ENCODE data around the gene WASL. TPM values are rescaled to one million over a fixed set of nuclear protein-coding genes. Genes with fewer than 3 reads are reported as not detected.

Gene WASL
- total and polyA plus RNA-seq, 4 donors: 21.3 to 48.2 (median 37.5) TPM

DNA sequence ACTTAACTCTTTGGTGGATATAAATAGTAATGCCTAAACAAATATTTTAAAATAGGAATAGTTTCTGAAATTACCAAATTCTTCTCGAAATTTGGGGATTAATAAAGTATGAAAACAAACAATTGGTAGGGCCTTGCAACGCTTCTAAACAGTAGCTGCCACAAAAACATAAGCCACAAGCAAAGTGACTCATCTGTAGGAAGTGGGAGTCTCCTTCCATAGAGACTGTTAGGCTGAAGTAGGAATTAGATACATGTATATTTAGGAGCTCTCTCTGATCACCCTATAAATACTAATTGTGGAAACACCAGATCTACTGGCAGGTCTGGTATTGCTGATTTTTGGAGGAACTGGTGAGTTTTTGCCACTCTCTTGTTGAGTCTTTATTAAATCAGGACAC lies 98.8 kb downstream of the WASL start:
- H3K4me1 ChIP-seq (ENCODE audit: control insufficient read depth in 1 of 2, insufficient read depth in 2 of 2, low read length in 2 of 2): peaks cover 0 to 2% of the 10 kb centered on the region in 2 donors
- H3K36me3 ChIP-seq (ENCODE audit: control insufficient read depth in 1 of 2, insufficient read depth in 2 of 2, low read length in 1 of 2): no peaks in the 10 kb centered on the region
- no peak for DNase-seq
- H3K4me3 ChIP-seq (ENCODE audit: low read length in 2 of 2): no peak overlapping the region
- 67 to 82% methylated on average over 2 of the region's 2 CpGs for WGBS, 2 donors
- peaks cover 1% of the 10 kb centered on the region for H3K9me3 ChIP-seq (ENCODE audit: control insufficient read depth, low read length)
- no peak for ATAC-seq (ENCODE audit: low FRiP score)
- no peak overlapping the region for H3K27ac ChIP-seq (ENCODE audit: low read depth in 1 of 2, low read length in 2 of 2)
- intact Hi-C loops (cut with DNase I): no loop called here
- no peaks in the 10 kb centered on the region for H3K27me3 ChIP-seq (ENCODE audit: control insufficient read depth in 1 of 2, insufficient read depth in 2 of 2, low read length in 1 of 2)

DNA sequence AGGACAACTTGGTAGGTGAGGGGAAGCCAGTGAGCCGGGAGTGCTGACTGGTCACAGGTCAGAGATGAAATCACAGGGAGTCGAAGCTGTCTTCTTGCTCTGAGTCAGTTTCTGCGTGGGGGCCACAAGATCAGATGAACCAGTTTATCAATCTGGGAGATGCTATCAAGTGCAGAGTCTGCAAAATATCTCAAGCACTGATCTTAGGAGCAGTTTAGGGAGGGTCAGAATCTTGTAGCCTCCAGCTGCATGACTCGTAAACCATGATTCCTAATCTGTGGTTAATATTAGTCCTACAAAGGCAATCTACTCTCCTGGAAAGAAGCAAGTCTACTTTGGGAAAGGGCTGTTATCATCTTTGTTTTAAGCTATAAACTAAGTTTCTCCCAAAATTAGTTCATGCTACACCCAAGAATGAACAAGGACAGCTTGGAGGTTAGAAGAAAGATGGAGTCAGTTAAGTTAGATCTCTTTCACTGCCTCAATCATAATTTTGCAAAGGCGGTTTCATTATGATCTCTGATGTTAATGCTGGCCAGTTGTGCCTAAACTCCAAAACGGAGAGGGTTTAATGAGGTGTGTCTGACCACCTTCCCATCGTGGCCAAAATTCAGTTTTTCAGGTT lies 101.6 kb downstream of the WASL start:
- intact Hi-C loops (cut with DNase I): no loop called here
- no peak overlapping the region for H3K27ac ChIP-seq (ENCODE audit: low read depth in 1 of 2, low read length in 2 of 2)
- no peaks in the 10 kb centered on the region for H3K27me3 ChIP-seq (ENCODE audit: control insufficient read depth in 1 of 2, insufficient read depth in 2 of 2, low read length in 1 of 2)
- WGBS, 2 donors: 88 to 93% methylated on average over 7 of the region's 7 CpGs
- H3K4me1 ChIP-seq (ENCODE audit: control insufficient read depth in 1 of 2, insufficient read depth in 2 of 2, low read length in 2 of 2): peaks cover 0 to 2% of the 10 kb centered on the region in 2 donors
- peaks cover 1% of the 10 kb centered on the region for H3K9me3 ChIP-seq (ENCODE audit: control insufficient read depth, low read length)
- H3K4me3 ChIP-seq (ENCODE audit: low read length in 2 of 2): no peak overlapping the region
- H3K36me3 ChIP-seq (ENCODE audit: control insufficient read depth in 1 of 2, insufficient read depth in 2 of 2, low read length in 1 of 2): no peaks in the 10 kb centered on the region
- no peak for DNase-seq
- ATAC-seq (ENCODE audit: low FRiP score): no peak

DNA sequence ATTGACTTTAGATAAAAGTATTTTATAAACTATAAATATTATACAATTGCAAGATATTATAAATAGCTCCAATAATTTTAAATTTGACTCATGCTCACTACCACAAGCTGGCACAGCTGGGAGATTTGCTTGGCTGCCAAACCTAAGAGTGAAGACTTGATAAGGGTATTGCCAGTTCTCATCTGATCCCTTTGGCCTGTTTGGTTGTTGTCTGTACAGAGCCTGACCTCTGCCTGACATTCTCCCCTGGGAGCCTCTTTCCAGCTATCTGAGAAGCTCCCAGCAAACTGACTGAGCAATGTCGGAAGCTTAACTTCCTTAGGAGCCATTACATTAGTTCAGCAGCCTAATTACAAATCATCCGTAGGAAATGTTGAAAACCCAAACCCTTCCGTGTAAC lies 103.3 kb downstream of the WASL start:
- 28 to 38% methylated on average over 3 of the region's 3 CpGs for WGBS, 2 donors
- Histone ChIP-seq H3K27me3 (ENCODE audit: control insufficient read depth in 1 of 2, insufficient read depth in 2 of 2, low read length in 1 of 2) (no peaks in the 10 kb centered on the region), H3K4me1 (ENCODE audit: control insufficient read depth in 1 of 2, insufficient read depth in 2 of 2, low read length in 2 of 2) (peaks cover 0 to 2% of the 10 kb centered on the region in 2 donors), H3K9me3 (ENCODE audit: control insufficient read depth, low read length) (peaks cover 1% of the 10 kb centered on the region), H3K36me3 (ENCODE audit: control insufficient read depth in 1 of 2, insufficient read depth in 2 of 2, low read length in 1 of 2) (no peaks in the 10 kb centered on the region), H3K27ac (ENCODE audit: low read depth in 1 of 2, low read length in 2 of 2) (no peak overlapping the region), H3K4me3 (ENCODE audit: low read length in 2 of 2) (no peak overlapping the region)
- DNase-seq (no peak), ATAC-seq (ENCODE audit: low FRiP score) (no peak)
- intact Hi-C loops (cut with DNase I): no loop called here

DNA sequence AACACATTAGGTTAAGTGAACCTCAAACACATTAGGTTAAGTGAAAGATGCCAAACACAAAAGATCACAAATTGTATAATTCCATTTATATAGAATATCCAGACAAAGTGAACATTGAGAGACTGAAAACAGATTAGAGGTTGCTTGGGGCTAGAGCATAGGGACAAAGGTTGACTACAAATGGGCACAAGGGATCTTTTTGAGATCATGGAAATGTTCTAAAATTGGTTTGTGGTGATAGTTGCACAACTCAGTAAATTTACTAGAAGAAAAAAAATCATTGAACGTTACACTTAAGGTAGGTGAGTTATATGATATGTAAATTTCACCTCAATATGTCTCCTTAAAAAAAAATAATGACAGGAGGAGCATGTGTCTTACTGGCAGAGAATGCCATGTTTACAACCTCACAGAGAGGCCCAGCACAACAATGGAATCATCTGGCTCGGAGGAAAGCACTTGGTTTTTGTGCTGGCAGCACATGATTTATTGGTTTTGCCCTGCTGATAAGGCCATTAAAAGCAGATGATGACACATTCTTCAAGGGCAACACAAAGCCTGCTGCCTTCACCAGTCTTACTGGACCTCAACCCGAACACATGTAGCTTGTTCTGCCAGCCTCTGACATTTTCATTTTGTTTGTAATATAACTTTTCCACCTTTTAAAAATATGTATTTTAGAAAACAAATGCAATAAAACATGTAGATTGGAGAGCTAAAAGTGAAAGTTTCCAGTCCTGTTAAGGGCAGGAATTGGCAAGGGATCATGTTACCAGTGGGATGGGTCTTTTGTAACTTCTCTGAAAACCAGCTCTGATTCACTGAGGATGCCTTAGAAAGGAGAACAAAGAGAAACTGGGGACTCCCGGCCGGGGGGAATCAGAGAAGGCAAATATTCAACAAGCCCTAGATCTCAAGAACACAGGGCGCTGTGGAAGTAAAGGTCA lies 105.0 kb downstream of the WASL start:
- no peaks in the 10 kb centered on the region for H3K27me3 ChIP-seq (ENCODE audit: control insufficient read depth in 1 of 2, insufficient read depth in 2 of 2, low read length in 1 of 2)
- H3K4me1 ChIP-seq (ENCODE audit: control insufficient read depth in 1 of 2, insufficient read depth in 2 of 2, low read length in 2 of 2): peaks cover 0 to 2% of the 10 kb centered on the region in 2 donors
- ATAC-seq (ENCODE audit: low FRiP score) (peak; percentile 55), DNase-seq (no peak)
- H3K27ac ChIP-seq (ENCODE audit: low read depth in 1 of 2, low read length in 2 of 2): no peak overlapping the region
- intact Hi-C loops (cut with DNase I): no loop called here
- peaks cover 1% of the 10 kb centered on the region for H3K9me3 ChIP-seq (ENCODE audit: control insufficient read depth, low read length)
- no peaks in the 10 kb centered on the region for H3K36me3 ChIP-seq (ENCODE audit: control insufficient read depth in 1 of 2, insufficient read depth in 2 of 2, low read length in 1 of 2)
- H3K4me3 ChIP-seq (ENCODE audit: low read length in 2 of 2): no peak overlapping the region
- 17 to 20% methylated on average over 6 of the region's 6 CpGs for WGBS, 2 donors

DNA sequence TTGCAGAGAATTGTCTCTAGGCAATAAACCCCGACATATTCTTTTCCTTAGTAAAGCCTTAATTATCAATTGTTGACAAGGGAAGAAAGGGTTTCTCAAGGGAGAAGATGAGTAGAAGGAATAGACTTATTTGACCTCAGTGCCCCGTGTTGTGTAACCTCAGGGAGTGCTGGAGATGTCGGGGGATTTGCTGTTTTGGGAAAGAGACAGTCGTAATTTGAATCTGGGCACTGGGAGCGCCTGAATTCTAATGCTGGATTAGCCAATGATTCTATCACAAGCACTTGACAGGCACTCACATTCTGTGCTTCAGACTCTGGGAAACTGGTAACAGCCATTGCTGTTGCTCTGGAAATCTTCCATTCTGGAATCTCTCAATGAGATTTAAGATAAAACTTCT lies 106.9 kb downstream of the WASL start:
- Histone ChIP-seq H3K27ac (ENCODE audit: low read depth in 1 of 2, low read length in 2 of 2) (no peak overlapping the region), H3K27me3 (ENCODE audit: control insufficient read depth in 1 of 2, insufficient read depth in 2 of 2, low read length in 1 of 2) (no peaks in the 10 kb centered on the region), H3K4me3 (ENCODE audit: low read length in 2 of 2) (no peak overlapping the region), H3K4me1 (ENCODE audit: control insufficient read depth in 1 of 2, insufficient read depth in 2 of 2, low read length in 2 of 2) (peaks cover 0 to 2% of the 10 kb centered on the region in 2 donors), H3K36me3 (ENCODE audit: control insufficient read depth in 1 of 2, insufficient read depth in 2 of 2, low read length in 1 of 2) (no peaks in the 10 kb centered on the region), H3K9me3 (ENCODE audit: control insufficient read depth, low read length) (no peaks in the 10 kb centered on the region)
- no peak for ATAC-seq (ENCODE audit: low FRiP score)
- WGBS, 2 donors: 84 to 85% methylated on average over 5 of the region's 5 CpGs
- no peak for DNase-seq
- intact Hi-C loops (cut with DNase I): no loop called here

DNA sequence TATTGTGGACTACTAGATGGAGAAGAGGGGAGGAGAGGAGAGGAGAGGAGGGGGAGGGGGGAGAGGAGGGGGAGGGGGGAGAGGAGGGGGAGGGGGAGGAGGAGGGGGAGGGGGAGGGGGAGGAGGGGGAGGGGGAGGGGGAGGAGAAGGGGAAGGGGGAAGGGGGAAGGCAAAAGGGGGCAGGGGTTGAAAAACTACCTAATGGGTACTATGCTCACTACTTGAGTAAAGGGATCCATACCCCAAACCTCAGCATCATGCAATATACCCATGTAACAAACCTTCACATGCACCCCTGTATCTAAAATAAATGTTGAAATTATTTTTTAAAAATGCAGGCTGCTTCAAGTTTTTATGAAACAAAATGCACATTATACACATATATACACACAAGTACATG lies 108.2 kb downstream of the WASL start:
- Histone ChIP-seq H3K9me3 (ENCODE audit: control insufficient read depth, low read length) (no peaks in the 10 kb centered on the region), H3K36me3 (ENCODE audit: control insufficient read depth in 1 of 2, insufficient read depth in 2 of 2, low read length in 1 of 2) (no peaks in the 10 kb centered on the region), H3K27me3 (ENCODE audit: control insufficient read depth in 1 of 2, insufficient read depth in 2 of 2, low read length in 1 of 2) (no peaks in the 10 kb centered on the region), H3K27ac (ENCODE audit: low read depth in 1 of 2, low read length in 2 of 2) (no peak overlapping the region), H3K4me3 (ENCODE audit: low read length in 2 of 2) (no peak overlapping the region), H3K4me1 (ENCODE audit: control insufficient read depth in 1 of 2, insufficient read depth in 2 of 2, low read length in 2 of 2) (peaks cover 0 to 2% of the 10 kb centered on the region in 2 donors)
- intact Hi-C loops (cut with DNase I): no loop called here
- no peak for ATAC-seq (ENCODE audit: low FRiP score)
- no peak for DNase-seq

DNA sequence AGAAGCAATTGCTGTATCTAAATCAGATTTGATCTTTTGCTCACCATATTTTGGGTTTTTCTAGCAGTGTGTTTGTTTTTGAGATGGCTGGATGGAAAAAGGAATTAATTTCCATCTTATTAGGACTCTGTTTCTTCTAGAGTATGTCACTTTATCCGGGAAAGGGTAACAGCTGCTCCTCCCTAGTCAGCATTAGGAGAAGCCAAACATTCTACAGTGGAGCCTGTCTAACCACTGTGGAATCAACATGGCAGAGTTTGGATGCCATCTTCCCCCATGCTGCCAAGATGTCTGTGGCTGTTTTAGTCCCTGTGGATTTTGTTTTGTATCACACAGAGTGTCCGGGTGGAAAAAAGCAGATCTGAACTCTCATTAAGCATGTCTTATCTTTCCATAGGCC lies 109.2 kb downstream of the WASL start:
- no peak for ATAC-seq (ENCODE audit: low FRiP score)
- WGBS, 2 donors: 75 to 77% methylated on average over 2 of the region's 2 CpGs
- H3K4me3 ChIP-seq (ENCODE audit: low read length in 2 of 2): no peak overlapping the region
- H3K9me3 ChIP-seq (ENCODE audit: control insufficient read depth, low read length): no peaks in the 10 kb centered on the region
- H3K4me1 ChIP-seq (ENCODE audit: control insufficient read depth in 1 of 2, insufficient read depth in 2 of 2, low read length in 2 of 2): no peaks in the 10 kb centered on the region
- intact Hi-C loops (cut with DNase I): no loop called here
- H3K36me3 ChIP-seq (ENCODE audit: control insufficient read depth in 1 of 2, insufficient read depth in 2 of 2, low read length in 1 of 2): no peaks in the 10 kb centered on the region
- DNase-seq: no peak
- no peak overlapping the region for H3K27ac ChIP-seq (ENCODE audit: low read depth in 1 of 2, low read length in 2 of 2)
- no peaks in the 10 kb centered on the region for H3K27me3 ChIP-seq (ENCODE audit: control insufficient read depth in 1 of 2, insufficient read depth in 2 of 2, low read length in 1 of 2)

DNA sequence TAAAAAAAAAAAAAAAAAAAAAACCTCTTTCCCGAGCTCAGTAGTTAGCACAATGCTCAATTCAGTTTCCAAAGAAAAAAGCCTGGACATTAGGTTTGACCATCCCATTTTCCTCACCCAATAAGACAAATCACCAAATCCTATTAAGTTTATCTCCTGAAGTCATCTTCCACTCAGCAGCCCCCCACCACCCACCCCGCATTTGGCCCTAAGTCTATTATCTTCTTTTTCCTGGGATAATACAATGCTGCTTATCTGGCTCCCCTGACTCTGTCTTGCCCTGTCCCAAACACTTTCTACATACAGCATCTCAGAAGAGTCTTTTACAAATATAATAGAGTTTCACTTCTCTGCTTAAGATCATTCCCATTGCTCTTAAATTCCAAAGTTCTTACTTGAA lies 110.9 kb downstream of the WASL start:
- no peaks in the 10 kb centered on the region for H3K9me3 ChIP-seq (ENCODE audit: control insufficient read depth, low read length)
- DNase-seq: no peak
- intact Hi-C loops (cut with DNase I): no loop called here
- no peaks in the 10 kb centered on the region for H3K36me3 ChIP-seq (ENCODE audit: control insufficient read depth in 1 of 2, insufficient read depth in 2 of 2, low read length in 1 of 2)
- no peak overlapping the region for H3K27ac ChIP-seq (ENCODE audit: low read depth in 1 of 2, low read length in 2 of 2)
- no peak overlapping the region for H3K4me3 ChIP-seq (ENCODE audit: low read length in 2 of 2)
- no peaks in the 10 kb centered on the region for H3K4me1 ChIP-seq (ENCODE audit: control insufficient read depth in 1 of 2, insufficient read depth in 2 of 2, low read length in 2 of 2)
- H3K27me3 ChIP-seq (ENCODE audit: control insufficient read depth in 1 of 2, insufficient read depth in 2 of 2, low read length in 1 of 2): no peaks in the 10 kb centered on the region
- ATAC-seq (ENCODE audit: low FRiP score): no peak
- WGBS, 2 donors: 85 to 88% methylated on average over 2 of the region's 2 CpGs

DNA sequence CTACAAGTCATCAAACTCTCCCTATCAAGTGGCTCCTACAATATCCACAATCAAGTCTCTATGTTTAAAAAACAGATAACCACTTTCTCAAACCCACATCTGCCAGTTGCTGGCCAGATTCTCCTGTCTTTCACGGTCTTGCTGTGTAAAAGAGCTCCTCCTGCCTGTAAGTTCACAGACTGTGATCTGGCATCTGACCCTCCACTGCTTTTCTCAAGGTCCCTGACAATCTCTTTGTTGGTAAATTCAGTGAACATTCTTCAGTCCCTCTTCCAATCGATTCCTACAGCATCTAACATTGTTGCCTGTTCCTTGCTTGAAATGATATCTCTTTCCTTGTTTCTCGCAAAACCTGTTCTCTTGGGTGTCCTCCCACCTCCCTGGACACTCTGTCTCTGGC lies 111.6 kb downstream of the WASL start:
- no peak for DNase-seq
- intact Hi-C loops (cut with DNase I): no loop called here

More for the DNA sequence above, 111.6 kb downstream of the WASL start:
- no peaks in the 10 kb centered on the region for H3K27me3 ChIP-seq (ENCODE audit: control insufficient read depth in 1 of 2, insufficient read depth in 2 of 2, low read length in 1 of 2)
- no peaks in the 10 kb centered on the region for H3K36me3 ChIP-seq (ENCODE audit: control insufficient read depth in 1 of 2, insufficient read depth in 2 of 2, low read length in 1 of 2)
- WGBS, 2 donors: 53 to 60% methylated on average over 3 of the region's 3 CpGs
- H3K4me3 ChIP-seq (ENCODE audit: low read length in 2 of 2): no peak overlapping the region
- no peaks in the 10 kb centered on the region for H3K4me1 ChIP-seq (ENCODE audit: control insufficient read depth in 1 of 2, insufficient read depth in 2 of 2, low read length in 2 of 2)
- no peaks in the 10 kb centered on the region for H3K9me3 ChIP-seq (ENCODE audit: control insufficient read depth, low read length)
- H3K27ac ChIP-seq (ENCODE audit: low read depth in 1 of 2, low read length in 2 of 2): no peak overlapping the region
- ATAC-seq (ENCODE audit: low FRiP score): no peak
